22Rv1 (cell line): ENCODE results near the gene MAGOH.

Experiments
- H3K27ac ChIP-seq: fragments of 450-650 bp; 2 replicates; pipeline ENCODE4 v1.5.1; 2017
- ZFX ChIP-seq: fragments of 450-650 bp; IDR thresholded peaks from 2 replicates; pipeline ENCODE4 v1.6.1; 2017; ENCODE audit warnings: antibody characterized with exemption, borderline replicate concordance
- TF ChIP-seq, protein P1 (sequence below): fragments of 450-650 bp; IDR thresholded peaks from 2 replicates; pipeline ENCODE4 v1.5.1; 2017; ENCODE audit warnings: mild to moderate bottlenecking

MAGOH gene

DNA sequence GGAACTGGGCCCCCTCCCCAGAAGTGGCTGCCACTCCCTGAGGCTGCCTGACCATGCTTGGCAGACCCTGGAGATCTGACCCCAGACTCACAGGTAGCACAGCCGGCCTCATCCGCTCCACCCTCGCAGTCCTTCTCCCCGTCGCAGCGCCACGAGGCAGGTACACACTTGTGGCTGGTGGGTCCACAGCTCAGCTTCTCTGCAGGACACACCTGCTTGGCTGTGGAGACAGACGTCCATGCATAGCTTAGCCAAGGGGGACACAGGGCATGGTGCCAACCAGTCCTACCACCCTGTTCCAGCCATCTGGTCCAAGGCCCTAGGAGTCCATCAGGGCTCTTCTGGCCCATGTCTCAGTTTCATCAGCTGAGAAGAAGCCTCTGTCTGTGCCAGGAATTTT, 42.2 kb upstream of the MAGOH start:
- no peak overlapping the region for H3K27ac ChIP-seq
- TF ChIP-seq, protein P1, sequence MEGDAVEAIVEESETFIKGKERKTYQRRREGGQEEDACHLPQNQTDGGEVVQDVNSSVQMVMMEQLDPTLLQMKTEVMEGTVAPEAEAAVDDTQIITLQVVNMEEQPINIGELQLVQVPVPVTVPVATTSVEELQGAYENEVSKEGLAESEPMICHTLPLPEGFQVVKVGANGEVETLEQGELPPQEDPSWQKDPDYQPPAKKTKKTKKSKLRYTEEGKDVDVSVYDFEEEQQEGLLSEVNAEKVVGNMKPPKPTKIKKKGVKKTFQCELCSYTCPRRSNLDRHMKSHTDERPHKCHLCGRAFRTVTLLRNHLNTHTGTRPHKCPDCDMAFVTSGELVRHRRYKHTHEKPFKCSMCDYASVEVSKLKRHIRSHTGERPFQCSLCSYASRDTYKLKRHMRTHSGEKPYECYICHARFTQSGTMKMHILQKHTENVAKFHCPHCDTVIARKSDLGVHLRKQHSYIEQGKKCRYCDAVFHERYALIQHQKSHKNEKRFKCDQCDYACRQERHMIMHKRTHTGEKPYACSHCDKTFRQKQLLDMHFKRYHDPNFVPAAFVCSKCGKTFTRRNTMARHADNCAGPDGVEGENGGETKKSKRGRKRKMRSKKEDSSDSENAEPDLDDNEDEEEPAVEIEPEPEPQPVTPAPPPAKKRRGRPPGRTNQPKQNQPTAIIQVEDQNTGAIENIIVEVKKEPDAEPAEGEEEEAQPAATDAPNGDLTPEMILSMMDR, result no peak
- TF ChIP-seq ZFX, result no peak

DNA sequence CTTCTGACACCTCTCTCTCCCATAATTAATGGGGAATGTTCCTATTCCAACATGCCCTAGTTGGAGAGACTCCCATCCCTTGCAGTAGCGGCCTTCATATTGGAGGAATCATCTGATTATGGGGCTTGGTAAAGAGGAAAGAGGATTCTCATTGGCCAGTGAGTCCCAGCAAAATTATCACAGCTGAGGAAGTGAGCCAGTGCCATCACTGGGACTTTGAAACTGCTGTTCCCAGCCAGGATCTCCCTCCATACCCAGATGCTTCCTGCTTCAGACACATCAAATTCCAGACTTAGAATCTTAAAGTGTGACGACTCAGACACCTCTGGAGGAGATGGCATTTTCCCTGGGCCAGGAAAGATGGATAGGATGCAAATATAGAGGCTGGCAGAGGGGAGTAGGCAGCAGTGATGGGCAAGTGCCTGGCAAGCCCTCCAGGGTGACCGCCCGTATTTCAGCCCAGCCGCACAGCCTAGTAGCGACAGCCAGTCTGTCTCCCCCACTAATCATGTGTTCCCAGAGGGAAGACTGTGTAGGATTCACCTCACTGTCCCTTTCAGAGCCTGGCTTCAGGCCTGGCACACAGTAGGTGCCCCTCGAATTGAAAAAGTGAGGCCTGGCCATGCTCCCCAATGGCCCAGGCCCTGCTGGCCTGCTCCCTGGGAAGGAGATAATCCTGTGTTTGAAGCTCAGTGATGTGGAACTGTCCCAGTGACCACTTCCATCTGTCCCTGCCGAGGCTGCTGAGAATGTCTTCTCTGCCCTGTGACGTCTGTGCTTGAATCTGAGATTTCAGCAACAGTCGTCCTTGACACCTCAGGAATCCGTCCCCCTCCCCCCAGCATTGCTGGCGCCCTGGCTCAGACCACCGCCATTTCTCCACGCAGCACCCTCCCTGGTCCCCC, 41.2 kb upstream of the MAGOH start:
- TF ChIP-seq, protein P1, result no peak
- no peak for TF ChIP-seq ZFX
- no peak overlapping the region for H3K27ac ChIP-seq

DNA sequence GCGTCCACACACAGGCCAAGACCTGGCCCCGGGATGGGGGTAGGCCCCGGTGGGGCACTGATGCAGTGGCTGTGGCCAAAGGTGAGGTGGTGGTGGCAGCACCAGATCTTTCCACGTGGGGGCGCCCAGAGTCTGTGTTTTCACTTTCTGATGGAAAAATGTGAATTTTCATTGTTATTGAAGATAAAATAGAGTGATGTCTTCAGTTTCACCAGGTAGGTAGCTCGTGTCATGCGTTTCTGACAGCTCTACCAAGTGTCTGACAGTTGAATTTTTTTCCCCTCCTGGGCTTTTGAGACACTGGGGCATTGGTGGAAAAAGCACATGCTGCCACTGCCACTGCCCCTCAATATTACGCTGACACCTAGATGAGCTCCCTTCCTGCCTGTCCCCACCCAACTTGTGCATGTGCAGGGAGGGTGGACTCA, 40.0 kb upstream of the MAGOH start:
- H3K27ac ChIP-seq, result no peak overlapping the region
- no peak for TF ChIP-seq ZFX
- TF ChIP-seq, protein P1, result peak; percentile 82

DNA sequence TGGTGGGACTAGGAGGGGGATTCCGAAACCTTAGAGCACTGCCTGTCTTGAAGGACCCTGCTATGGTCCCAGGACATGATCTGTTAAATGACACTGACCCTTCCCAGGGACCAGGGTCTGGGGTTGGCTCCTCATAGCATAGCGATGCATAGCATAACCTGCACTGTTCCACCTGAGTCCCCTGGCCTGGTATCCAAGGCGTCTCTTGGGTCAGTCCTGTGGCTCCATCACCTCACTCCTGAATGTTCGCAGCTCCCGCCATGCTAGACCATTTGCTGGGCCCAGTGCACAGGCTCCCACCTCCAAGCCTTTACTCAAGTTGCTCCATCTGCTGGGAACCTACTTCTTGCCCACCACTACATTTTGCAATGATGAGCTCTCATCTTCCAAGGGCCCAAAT, 39.0 kb upstream of the MAGOH start:
- H3K27ac ChIP-seq, result no peak overlapping the region
- no peak for TF ChIP-seq ZFX
- TF ChIP-seq, protein P1, result no peak

DNA sequence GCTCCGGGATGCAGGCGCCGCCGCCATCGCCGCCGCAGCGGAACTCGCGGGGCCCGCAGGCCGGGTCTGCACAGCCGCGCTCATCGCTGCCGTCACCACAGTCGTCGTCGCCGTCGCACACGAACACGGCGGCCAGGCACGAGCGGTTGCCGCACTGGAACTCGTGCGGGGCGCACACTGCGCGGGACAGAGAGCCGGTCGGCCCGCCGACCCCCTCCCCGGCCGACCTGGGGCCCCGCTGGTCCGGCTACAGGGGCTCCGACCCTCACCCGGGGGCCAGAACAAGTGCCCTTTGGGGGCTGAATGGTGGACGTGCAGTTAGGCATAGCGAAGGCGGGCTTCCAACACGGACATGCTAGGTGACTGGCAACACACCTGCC, 38.6 kb upstream of the MAGOH start:
- TF ChIP-seq ZFX, result no peak
- TF ChIP-seq, protein P1, result no peak
- no peak overlapping the region for H3K27ac ChIP-seq

DNA sequence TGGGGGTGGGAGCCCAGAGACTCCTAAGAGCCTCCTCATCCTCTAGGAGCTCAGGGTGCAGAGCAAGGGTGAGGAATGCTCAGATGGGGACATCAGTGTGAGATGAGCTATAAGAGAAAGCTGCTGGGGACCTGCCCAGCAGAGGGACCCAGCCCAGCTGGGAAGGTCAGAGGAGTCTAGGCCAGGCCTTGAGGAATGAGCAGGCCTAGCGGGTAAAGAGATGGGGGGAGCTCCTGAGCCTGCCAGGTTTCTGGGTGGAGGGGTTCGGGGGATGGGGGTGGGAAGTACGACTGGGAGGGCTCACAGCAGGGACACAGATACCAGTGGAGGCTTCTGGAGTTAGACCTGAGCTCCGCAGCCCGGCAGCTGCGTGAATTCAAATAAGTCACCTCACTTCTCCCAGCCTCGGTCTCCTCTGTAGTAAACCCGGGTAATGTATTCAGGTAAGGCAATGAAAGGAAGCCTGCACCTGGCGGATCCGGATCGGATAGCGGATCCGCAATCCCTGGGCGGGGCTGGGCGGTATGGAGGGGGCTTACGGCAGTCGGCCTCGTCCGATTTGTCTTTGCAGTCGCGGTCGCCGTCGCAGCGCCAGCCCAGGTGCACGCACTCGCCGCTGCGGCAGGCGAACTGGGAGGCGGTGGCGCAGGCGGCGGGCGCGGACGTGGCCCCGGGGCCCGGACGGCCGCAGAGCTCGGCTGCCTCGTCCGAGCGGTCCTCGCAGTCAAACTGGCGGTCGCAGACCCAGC, 38.0 kb upstream of the MAGOH start:
- no peak for TF ChIP-seq ZFX
- TF ChIP-seq, protein P1, result no peak
- no peak overlapping the region for H3K27ac ChIP-seq

DNA sequence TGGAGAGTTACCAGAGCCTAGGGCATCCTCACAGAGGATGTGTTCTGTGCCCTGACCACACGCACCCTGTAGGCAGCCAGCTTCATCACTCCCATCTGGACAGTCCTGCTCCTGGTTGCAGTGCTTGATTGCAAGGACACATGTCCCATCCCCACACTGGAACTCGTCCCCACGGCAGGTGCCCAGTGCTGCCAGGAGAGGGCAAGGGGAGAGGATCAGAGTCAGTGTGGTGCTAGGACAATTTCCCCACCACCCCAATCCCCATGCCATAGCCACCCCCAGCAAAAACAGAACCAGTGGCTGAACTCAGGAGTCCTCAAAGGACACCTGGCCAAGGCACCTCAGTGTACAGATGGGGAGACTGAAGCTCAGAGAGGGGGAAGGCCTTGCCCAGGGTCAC, 37.2 kb upstream of the MAGOH start:
- TF ChIP-seq, protein P1, result no peak
- TF ChIP-seq ZFX, result no peak
- H3K27ac ChIP-seq, result no peak overlapping the region
